ENCODE results near the gene CCDC149. TPM values are rescaled to one million over a fixed set of nuclear protein-coding genes. Genes with fewer than 3 reads are reported as not detected.

CCDC149 gene
- total RNA-seq, 1 experiment from 2014 or later, result 5.3 TPM

- no peak for TF ChIP-seq CEBPB (IDR thresholded peaks at IDR 0.05; ENCODE audit: low read depth)
- TF ChIP-seq, protein P1, sequence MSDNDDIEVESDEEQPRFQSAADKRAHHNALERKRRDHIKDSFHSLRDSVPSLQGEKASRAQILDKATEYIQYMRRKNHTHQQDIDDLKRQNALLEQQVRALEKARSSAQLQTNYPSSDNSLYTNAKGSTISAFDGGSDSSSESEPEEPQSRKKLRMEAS (IDR thresholded peaks at IDR 0.05), result no peak
- no peak for TF ChIP-seq SP1 (IDR thresholded peaks at IDR 0.05; ENCODE audit: low read depth)
Measured at GRCh38 chr4:24836661-24837242, 76.1 kb downstream of the CCDC149 start (continued).

- POLR2A ChIA-PET, result no interaction called here
- no peak for DNase-seq (ENCODE audit: low read depth, low spot score)
Measured at GRCh38 chr4:24835696-24836095, 77.1 kb downstream of the CCDC149 start.

More at GRCh38 chr4:24835696-24836095, 77.1 kb downstream of the CCDC149 start:
- no peaks in the 10 kb centered on the region for H3K9me3 ChIP-seq (ENCODE audit: control insufficient read depth in 1 of 2, insufficient read depth in 1 of 2, low read depth in 1 of 2, low read length in 2 of 2)
- no peak overlapping the region for H3K9ac ChIP-seq (ENCODE audit: low read length)
- H3K36me3 ChIP-seq (ENCODE audit: control insufficient read depth in 1 of 2, insufficient read depth in 2 of 2, low read length in 2 of 2), result no peaks in the 10 kb centered on the region
- no peaks in the 10 kb centered on the region for H3K79me2 ChIP-seq (ENCODE audit: insufficient read depth, low read length)
- intact Hi-C loops (cut with micrococcal nuclease), result no loop called here
- BruUV-seq (replicated peaks), result no TSS peak
- H3K27ac ChIP-seq (ENCODE audit: low read depth, low read length), result no peak overlapping the region
- ATAC-seq, result no peak
- H3K4me3 ChIP-seq (replicated peaks in 1 of 2; ENCODE audit: low read depth in 1 of 2, low read length in 2 of 2), result no peak overlapping the region
- no peaks in the 10 kb centered on the region for H4K20me1 ChIP-seq (ENCODE audit: insufficient read depth)
- H3K4me1 ChIP-seq (ENCODE audit: control insufficient read depth in 1 of 2, insufficient read depth in 2 of 2, low read length in 2 of 2), result no peaks in the 10 kb centered on the region; a peak in 1 of 4 replicates
- H3K27me3 ChIP-seq (ENCODE audit: insufficient read depth, low read length), result no peaks in the 10 kb centered on the region
- H2AFZ ChIP-seq (ENCODE audit: low read depth, low read length, poor library complexity, severe bottlenecking), result no peak overlapping the region
- RAD21 ChIA-PET (ENCODE audit: low non-redundant PET in 1 of 2, low total read pairs in 2 of 2, uncharacterized antibody in 2 of 2, unreplicated experiment in 2 of 2), result no interaction called here
- CTCF ChIA-PET, result no interaction called here
- no peak overlapping the region for H3K4me2 ChIP-seq (ENCODE audit: low read length)
- TF ChIP-seq ZBTB33 (IDR thresholded peaks at IDR 0.05; ENCODE audit: extremely low read depth, insufficient replicate concordance, low read length) (no peak), POLR2AphosphoS5 (IDR thresholded peaks at IDR 0.05; ENCODE audit: low read depth, low read length) (no peak), REST (IDR thresholded peaks at IDR 0.05; ENCODE audit: low read depth) (no peak), SRF (IDR thresholded peaks at IDR 0.05; ENCODE audit: low read depth) (no peak), FOSL1 (IDR thresholded peaks at IDR 0.05; ENCODE audit: low read depth) (no peak), ZFX (IDR thresholded peaks at IDR 0.05) (no peak), TCF7L2 (IDR thresholded peaks at IDR 0.05; ENCODE audit: borderline replicate concordance, extremely low read depth, insufficient read depth, insufficient read length) (no peak), EGR1 (IDR thresholded peaks at IDR 0.05; ENCODE audit: low read depth) (no peak)
- TF ChIP-seq, protein P2, sequence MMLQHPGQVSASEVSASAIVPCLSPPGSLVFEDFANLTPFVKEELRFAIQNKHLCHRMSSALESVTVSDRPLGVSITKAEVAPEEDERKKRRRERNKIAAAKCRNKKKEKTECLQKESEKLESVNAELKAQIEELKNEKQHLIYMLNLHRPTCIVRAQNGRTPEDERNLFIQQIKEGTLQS (IDR thresholded peaks at IDR 0.05), result no peak
- TF ChIP-seq, protein P1 (IDR thresholded peaks at IDR 0.05), result no peak
- no peaks in the 10 kb centered on the region for H3K9me2 ChIP-seq (ENCODE audit: insufficient read depth)
